Smooth muscle cell (in vitro differentiated cells): Measurements from ENCODE around the gene TTPAL. TPM values are rescaled to one million over a fixed set of nuclear protein-coding genes. Genes with fewer than 3 reads are reported as not detected.

Experiments
- DNase-seq: peaks from one replicate; lab custom pipeline; 2025; ENCODE audit not compliant: unreplicated experiment; lab: John Stamatoyannopoulos, UW
- H2AFZ ChIP-seq: fragments of 200-600 bp; sonication (generic); 2 replicates; pipeline ENCODE4 v1.6.0; 2016; ENCODE audit warnings: antibody characterized with exemption, low read depth, mild to moderate bottlenecking
- H3F3A ChIP-seq: fragments of 200-600 bp; sonication (generic); 2 replicates; pipeline ENCODE4 v1.6.0; 2017; ENCODE audit warnings: antibody characterized with exemption, low read depth
- H3K27ac ChIP-seq: fragments of 200-600 bp; sonication (generic); 2 replicates; pipeline ENCODE4 v1.5.1; 2016; ENCODE audit warnings: low read depth, mild to moderate bottlenecking
- H3K27me3 ChIP-seq: fragments of 200-600 bp; sonication (generic); 2 replicates; pipeline ENCODE4 v1.6.1; 2016; ENCODE audit warnings: low read depth, mild to moderate bottlenecking
- H3K36me3 ChIP-seq: fragments of 200-600 bp; sonication (generic); 2 replicates; pipeline ENCODE4 v1.5.1; 2016; ENCODE audit warnings: low read depth
- H3K4me1 ChIP-seq: fragments of 200-600 bp; sonication (generic); 2 replicates; pipeline ENCODE4 v1.5.1; 2016; ENCODE audit warnings: low read depth
- H3K4me2 ChIP-seq: fragments of 200-600 bp; sonication (generic); 2 replicates; pipeline ENCODE4 v1.6.0; 2016; ENCODE audit warnings: mild to moderate bottlenecking
- H3K4me3 ChIP-seq: fragments of 200-600 bp; sonication (generic); 2 replicates; pipeline ENCODE4 v1.5.1; 2016; ENCODE audit warnings: mild to moderate bottlenecking
- H3K79me2 ChIP-seq: fragments of 200-600 bp; sonication (generic); 2 replicates; pipeline ENCODE4 v1.6.0; 2016; ENCODE audit warnings: low read depth, mild to moderate bottlenecking
- H3K9ac ChIP-seq: fragments of 200-600 bp; sonication (generic); 2 replicates; pipeline ENCODE4 v1.6.0; 2016; ENCODE audit warnings: low read depth
- H3K9me3 ChIP-seq: fragments of 200-600 bp; sonication (generic); replicated peaks from 2 replicates; pipeline ENCODE4 v1.5.1; 2016; ENCODE audit warnings: low read depth
- H4K20me1 ChIP-seq: fragments of 200-600 bp; sonication (generic); 2 replicates; pipeline ENCODE4 v1.6.0; 2016; ENCODE audit warnings: low read depth
- WGBS: methylation state at CpG from one replicate; pipeline ENCODE4 v1.1.7; 2016; ENCODE audit warnings: low lambda C conversion rate; 5-methylcytosine and 5-hydroxymethylcytosine counted together
- polyA plus RNA-seq: library from polyadenylated mRNA; unstranded; fragments of >200 nt; fragmentation: Nextera tagmentation; extraction: Ambion mirVana; gene quantifications from 2 replicates; pipeline ENCODE4 v1.2.1, GENCODE V29; 2016
- total RNA-seq: library from RNA; depleted of rRNA; stranded (reverse); fragments of >200 nt; gene quantifications from 2 replicates; pipeline ENCODE4 v1.2.3, GENCODE V29; 2014
- TF ChIP-seq, protein P1 (sequence below): fragments of 200-600 bp; sonication (generic); IDR thresholded peaks from 2 replicates; pipeline ENCODE4 v1.5.1; 2017; ENCODE audit warnings: borderline replicate concordance, mild to moderate bottlenecking, antibody characterized with exemption; ENCODE audit not compliant: insufficient read depth, poor library complexity, severe bottlenecking

Gene TTPAL
- total and polyA plus RNA-seq, 2 experiments from 2014 or later = 5.6 to 5.8 TPM

DNA sequence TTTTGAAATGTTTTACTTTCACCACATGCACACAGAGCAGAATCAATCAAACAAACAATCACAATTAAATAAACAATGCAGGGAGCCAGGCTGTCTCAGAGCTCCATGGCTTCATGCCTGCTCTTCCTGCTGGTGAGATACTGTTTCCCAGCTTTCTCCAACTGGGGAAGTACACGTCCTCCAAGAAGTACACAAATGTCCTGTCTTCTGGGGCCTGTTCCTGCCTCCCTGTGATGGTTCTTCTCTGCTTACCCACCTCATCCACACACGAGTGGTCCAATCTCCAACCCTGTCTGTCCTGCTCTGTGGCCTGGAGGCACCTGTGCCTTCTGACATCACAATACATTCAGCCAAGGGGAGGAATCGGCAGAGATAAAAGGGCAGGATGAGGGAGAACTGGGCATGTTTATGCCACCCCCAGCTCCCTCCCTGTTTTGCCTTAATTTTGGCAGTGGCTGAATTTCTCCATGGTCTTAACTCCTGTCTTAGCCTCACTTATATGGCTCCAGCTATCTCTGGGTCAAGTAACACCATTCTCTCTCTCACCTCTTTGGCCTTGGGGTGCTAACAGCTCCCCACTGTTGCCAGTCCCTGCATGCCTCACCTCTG, 25.3 kb upstream of the TTPAL start:
- Histone ChIP-seq H3K4me1 (no peaks in the 10 kb centered on the region), H3K27me3 (no peaks in the 10 kb centered on the region), H3K9me3 (no peaks in the 10 kb centered on the region), H3K4me3 (no peak overlapping the region), H3K27ac (no peak overlapping the region), H3F3A (no peaks in the 10 kb centered on the region), H2AFZ (no peak overlapping the region), H4K20me1 (no peaks in the 10 kb centered on the region), H3K36me3 (no peaks in the 10 kb centered on the region), H3K79me2 (no peaks in the 10 kb centered on the region), H3K9ac (no peak overlapping the region), H3K4me2 (no peak overlapping the region)
- TF ChIP-seq, protein P1, sequence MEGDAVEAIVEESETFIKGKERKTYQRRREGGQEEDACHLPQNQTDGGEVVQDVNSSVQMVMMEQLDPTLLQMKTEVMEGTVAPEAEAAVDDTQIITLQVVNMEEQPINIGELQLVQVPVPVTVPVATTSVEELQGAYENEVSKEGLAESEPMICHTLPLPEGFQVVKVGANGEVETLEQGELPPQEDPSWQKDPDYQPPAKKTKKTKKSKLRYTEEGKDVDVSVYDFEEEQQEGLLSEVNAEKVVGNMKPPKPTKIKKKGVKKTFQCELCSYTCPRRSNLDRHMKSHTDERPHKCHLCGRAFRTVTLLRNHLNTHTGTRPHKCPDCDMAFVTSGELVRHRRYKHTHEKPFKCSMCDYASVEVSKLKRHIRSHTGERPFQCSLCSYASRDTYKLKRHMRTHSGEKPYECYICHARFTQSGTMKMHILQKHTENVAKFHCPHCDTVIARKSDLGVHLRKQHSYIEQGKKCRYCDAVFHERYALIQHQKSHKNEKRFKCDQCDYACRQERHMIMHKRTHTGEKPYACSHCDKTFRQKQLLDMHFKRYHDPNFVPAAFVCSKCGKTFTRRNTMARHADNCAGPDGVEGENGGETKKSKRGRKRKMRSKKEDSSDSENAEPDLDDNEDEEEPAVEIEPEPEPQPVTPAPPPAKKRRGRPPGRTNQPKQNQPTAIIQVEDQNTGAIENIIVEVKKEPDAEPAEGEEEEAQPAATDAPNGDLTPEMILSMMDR = no peak
- WGBS = 73% methylated on average over 3 of the region's 3 CpGs
- DNase-seq = no peak

DNA sequence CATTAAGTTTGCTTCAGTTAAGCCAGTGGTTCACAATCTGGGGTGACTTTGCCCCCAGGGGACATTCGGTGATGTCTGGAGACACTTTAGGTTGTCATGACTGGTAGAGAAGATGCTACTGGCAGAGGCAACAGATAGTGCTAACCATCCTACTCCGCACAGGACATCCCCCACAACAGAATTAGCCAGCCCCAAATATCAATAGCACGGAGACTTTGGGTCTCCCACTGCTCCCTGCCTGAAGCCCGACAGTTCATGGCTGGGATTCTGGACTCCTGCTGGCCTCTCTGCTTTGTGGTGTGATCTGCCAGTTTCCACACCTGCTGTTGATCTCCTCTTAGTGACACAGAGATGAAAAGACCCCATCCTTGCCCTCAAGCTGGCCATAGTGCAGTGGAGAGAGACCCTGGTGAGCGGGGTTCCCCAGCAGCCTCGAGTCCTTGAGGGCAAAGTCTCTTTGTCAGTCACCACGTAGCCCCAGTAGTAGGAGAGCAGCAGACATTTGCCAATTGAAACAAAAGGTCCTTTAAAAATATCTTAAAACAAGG, 24.7 kb upstream of the TTPAL start:
- TF ChIP-seq, protein P1 = no peak
- Histone ChIP-seq H3K9ac (no peak overlapping the region), H4K20me1 (no peaks in the 10 kb centered on the region), H2AFZ (no peak overlapping the region), H3K36me3 (no peaks in the 10 kb centered on the region), H3K4me2 (no peak overlapping the region), H3F3A (no peaks in the 10 kb centered on the region), H3K27me3 (no peaks in the 10 kb centered on the region), H3K79me2 (no peaks in the 10 kb centered on the region), H3K4me3 (no peak overlapping the region), H3K4me1 (no peaks in the 10 kb centered on the region), H3K9me3 (no peaks in the 10 kb centered on the region), H3K27ac (no peak overlapping the region)
- 91% methylated on average over 7 of the region's 7 CpGs for WGBS
- no peak for DNase-seq

DNA sequence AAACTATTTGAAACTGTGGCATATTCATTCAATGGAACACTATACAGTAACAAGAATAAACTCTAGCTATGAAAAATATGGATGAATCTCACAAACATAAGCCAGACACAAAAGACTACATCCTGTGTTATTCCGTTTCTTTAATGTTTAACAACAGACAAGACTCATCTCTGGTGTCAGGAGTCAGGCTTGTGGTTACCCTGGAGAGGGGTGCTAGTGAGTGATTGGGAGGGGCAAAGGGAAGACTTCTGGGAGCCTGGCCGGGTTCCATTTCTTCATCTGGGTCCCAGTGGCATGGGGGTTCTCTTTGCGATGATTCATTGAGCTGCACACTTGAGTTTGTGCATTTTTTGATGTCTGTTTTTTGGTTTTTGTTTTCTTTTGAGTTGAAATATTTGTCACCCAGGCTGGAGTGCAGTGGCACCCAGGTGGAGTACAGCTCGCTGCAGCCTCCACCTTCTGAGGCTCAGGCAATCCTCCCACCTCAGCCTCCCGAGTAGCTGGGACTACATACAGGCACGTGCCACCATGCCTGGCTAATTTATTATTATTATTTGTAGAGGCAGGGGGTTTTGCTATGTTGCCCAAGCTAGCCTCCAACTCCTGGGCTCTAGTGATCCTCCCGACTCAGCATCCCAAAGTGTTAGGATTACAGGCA, 21.2 kb upstream of the TTPAL start:
- Histone ChIP-seq H3K4me1 (no peaks in the 10 kb centered on the region), H3K9ac (no peak overlapping the region), H2AFZ (no peak overlapping the region), H3K27me3 (no peaks in the 10 kb centered on the region), H3K27ac (no peak overlapping the region), H3K79me2 (no peaks in the 10 kb centered on the region), H3K9me3 (no peaks in the 10 kb centered on the region), H3K4me3 (no peak overlapping the region), H3K4me2 (no peak overlapping the region), H3K36me3 (no peaks in the 10 kb centered on the region), H4K20me1 (no peaks in the 10 kb centered on the region), H3F3A (no peaks in the 10 kb centered on the region)
- 96% methylated on average over 7 of the region's 7 CpGs for WGBS
- TF ChIP-seq, protein P1 = no peak
- no peak for DNase-seq
